GM19351 (cell line): ENCODE results near the gene WARS2.

Source experiments
- ATAC-seq: cut with Tn5 transposase; IDR thresholded peaks from one replicate; pipeline ENCODE4 v1.9.1; 2021; ENCODE audit warnings: mild to moderate bottlenecking, moderate library complexity; ENCODE audit not compliant: unreplicated experiment

Gene WARS2

DNA sequence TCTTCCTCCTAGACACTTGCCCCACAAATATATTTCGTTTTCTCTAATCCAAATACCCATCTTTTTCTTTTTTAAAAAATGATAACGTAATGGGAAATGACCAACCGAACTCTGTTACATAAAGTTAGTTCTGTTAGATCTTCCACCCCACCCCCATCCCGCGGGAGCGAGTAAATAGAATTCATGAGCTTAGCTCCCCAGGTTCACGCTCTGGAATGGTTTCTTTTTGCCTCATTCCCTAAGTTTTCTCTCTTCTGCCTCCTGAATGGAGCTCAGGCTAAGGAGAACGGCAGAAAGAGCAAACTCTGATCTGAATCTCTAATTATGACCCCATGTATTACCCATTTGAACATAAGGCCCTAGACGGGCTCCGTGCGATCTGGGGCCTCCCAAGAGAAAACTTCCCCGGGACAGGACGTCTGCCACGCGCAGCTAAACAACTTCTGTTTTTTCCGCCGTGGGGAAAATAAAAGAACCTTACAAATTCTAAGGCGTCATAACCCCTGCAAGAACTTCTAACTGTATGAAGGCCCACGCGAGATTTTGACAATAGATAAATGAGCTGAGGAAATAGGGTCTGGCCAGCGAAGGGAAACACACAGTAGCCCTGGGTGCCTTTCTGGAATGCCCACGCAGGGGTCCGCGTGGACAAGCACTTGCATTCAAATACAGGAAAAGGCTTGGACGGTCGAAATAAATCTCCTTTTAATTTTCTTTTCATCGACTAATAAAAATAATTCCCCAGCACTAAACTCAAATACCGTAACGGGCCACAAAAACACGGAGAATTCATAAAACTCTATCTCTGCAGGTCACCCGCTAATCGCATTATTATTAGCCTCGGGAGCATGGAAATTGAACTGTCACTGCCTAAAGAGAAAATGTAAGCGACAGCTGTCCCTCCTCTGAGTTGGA is 154.6 kb downstream of the WARS2 start:
- no peak for ATAC-seq

DNA sequence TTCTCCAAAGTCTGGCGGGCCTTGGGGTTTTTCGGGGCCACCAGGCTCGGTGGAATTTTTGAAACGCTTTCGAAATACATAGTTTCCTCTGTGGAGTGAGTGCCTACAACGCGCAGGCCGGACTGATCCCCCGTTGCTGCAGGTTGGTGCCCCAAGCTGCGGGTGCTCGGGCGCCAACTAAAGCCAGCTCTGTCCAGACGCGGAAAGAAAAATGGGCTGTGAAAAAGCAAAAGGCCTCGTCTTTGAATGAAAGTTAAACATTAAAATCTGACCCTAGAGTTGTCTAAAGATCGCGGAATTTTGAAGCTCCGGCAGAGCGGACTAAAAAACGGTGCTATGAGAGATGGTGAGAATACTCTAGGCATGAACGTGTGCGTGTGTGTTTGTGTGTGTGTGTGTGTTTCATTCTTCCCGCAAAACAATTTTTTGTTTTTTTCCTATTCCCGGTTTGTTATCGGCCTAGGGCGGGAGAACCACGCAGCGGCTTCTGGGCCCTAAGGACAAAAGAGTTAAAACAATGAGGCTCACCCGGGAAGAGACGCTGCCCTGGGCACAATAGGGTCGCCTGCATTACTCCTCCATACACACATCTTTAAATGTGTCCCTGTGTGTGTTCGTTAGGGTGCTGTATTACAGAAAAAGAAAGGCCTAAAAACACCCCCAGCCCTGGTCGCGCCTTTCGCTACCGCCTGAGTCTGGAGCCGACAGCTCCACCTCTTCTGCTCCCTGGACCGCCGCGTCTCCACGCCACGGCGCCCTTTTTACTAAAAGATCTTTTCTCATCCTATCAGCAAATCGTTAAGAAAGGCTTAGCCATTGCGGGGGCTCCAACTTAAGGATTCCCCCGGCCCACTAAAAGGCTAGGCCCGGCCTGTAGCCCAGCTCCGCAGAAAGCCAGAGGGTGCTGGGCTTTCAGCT is 155.5 kb downstream of the WARS2 start:
- no peak for ATAC-seq

DNA sequence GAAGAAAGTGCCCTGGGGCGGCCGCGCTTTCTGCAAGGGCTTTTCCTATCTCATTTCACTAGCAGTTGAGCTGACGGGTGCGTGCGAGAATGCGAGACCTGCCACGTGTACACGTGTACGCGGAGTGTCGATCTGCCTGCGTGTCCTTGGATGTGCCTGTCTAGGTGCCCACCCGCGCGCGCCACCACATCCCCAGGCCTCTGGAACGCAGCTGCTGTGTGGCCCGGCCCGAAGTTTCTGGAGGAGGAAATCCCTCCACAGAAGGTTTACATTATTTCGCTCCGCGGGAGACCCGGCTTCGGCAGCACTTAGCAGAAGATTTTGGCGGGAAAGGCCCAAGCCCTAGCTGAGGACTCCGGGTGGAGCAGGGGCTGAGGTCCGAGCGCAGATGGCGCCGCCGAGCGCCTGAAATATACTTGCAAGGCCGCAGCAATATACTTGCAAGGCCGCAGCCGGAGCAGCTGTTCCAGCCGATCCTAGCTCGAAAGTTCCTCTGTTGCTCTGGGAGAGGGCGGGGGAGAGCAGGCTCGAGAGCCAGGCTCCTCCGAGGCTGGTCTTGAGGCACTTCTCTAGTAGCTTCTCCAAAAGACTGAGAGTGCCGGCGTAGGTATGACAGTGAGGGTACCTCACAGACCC is 156.2 kb downstream of the WARS2 start:
- ATAC-seq, result no peak

DNA sequence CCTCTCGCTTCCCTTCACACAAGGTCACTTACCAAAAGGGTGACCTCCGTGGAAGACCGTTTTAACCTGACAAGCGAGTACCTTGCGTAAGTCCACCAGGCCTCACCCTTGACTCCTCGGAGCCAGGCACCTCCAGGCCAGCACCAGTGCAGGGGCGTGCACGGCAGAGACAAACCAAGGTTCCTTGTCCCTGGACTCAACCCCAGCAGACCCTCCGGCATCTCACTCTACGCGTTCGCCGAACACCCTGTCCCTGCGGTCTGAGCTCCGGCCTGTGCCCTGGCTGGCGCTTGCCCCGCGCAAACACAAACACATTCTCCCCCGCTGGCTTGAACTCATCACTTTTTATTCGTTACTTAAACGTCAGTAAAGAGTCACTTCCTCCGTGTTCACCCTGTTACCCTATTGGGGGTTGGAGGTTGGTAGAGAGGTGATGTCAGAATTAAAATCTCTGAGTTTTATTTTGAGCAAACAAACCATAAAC is 156.9 kb downstream of the WARS2 start:
- no peak for ATAC-seq

DNA sequence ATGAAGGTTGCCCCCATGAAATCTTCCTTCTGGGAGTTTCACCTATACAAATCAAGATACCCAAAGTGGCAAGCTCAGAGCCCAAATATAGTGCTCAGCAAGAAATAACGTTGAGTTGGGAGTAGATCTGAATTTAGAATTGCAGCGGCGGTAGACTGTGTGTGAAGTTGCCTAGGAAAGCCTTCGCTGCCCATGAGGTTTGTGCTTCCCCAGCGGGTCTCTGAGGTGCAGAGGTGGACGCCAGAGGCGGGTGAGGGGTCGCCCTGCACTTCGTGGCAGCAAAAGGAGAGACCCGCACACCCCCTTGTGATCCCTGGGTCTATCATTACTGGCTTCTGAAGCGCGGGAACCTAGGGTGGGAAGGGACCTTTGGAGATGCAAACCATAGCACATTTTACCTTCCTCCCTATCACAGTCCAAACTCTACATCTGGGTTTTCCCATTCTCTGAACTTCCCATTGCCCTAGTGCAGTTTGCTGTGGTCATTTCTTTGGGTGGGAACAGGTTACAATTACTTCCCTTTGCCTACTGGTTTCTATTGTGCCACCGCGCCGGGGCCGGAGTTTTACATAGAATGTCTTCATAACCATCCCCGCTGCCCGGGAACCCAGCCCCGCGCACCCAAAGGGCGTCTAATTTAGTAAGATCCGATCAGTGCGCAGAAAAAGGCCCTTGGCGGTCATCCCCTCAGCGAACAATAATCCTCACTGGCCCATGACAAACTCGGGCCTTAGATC is 157.5 kb downstream of the WARS2 start:
- no peak for ATAC-seq

DNA sequence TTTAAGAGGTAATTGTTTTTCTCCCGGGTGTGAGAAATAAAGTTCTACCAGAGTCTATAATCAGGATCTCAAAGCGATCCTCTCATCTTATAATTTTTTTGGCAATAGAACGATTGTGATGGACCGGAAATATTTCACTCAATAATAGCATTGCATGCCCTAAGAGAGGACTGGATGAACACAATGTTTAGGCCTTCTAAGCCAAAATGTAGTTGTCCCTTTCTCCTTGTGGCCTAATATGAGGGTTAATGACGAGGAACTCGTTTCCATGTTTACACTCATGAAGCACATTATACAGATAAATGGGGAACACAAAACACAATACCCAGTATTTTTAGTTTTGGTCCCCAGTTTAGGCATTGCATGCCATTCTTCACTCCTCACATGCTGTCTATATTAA is 158.2 kb downstream of the WARS2 start:
- ATAC-seq, result no peak

DNA sequence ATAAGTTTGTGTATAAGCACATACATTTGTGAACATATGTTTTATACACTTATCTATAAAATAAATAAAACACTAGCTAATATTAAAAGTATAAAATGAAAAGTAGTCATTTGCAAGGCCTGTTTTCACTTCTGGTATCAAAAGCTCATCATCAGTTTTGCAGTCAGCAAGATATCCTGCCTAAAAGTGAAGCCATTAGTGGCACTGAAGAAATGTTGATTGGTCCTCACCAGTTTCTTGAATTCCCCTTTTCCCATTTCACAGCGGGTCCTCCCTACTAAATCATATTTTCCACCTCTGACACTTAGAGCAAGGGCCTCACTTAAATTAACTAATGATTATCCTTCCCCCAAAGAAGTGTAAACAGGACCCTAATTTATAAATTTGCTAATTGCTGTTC is 159.0 kb downstream of the WARS2 start:
- no peak for ATAC-seq
